SK-N-SH treated with all-trans-retinoic acid at 6 μM for 48 hours (cell line): Measurements from ENCODE around the gene DNASE1L1.
A peak's percentile ranks its signal among the peaks of the same experiment; 100 is the strongest.

ENCODE experiments used
- ATAC-seq: fragments of 200-7000 bp; cut with Tn5 transposase; 3 replicates; pipeline ENCODE4 v1.9.1; 2020; ENCODE audit warnings: mild to moderate bottlenecking, moderate library complexity
- ARNTL ChIP-seq: fragments of 450-650 bp; formaldehyde crosslinking; IDR thresholded peaks from 2 replicates; pipeline ENCODE4 v1.5.0; 2020; ENCODE audit warnings: low read depth, mild to moderate bottlenecking, moderate library complexity, borderline replicate concordance
- BACH2 ChIP-seq: fragments of 250-450 bp; sonication (Bioruptor Pico); IDR thresholded peaks from 2 replicates; pipeline ENCODE4 v1.9.0; 2021; ENCODE audit warnings: mild to moderate bottlenecking, borderline replicate concordance
- CSDC2 ChIP-seq: fragments of 250-450 bp; sonication (Bioruptor Pico); IDR thresholded peaks from 2 replicates; pipeline ENCODE4 v1.5.0; 2020; ENCODE audit warnings: mild to moderate bottlenecking, moderate library complexity
- ESRRG ChIP-seq: fragments of 250-450 bp; sonication (Bioruptor Pico); IDR thresholded peaks from 2 replicates; pipeline ENCODE4 v1.6.1; 2021; ENCODE audit warnings: mild to moderate bottlenecking
- GLIS3 ChIP-seq: fragments of 250-450 bp; sonication (Bioruptor Pico); IDR thresholded peaks from 2 replicates; pipeline ENCODE4 v1.5.0; 2020; ENCODE audit warnings: mild to moderate bottlenecking, moderate library complexity
- ISL1 ChIP-seq: fragments of 250-450 bp; sonication (Bioruptor Pico); IDR thresholded peaks from 2 replicates; pipeline ENCODE4 v2.1.2; 2022; ENCODE audit warnings: mild to moderate bottlenecking, moderate library complexity
- OSR1 ChIP-seq: fragments of 250-450 bp; sonication (Bioruptor Pico); IDR thresholded peaks from 2 replicates; pipeline ENCODE4 v1.8.0; 2022; ENCODE audit warnings: moderate library complexity, mild to moderate bottlenecking, inconsistent platforms
- PPARA ChIP-seq: fragments of 250-450 bp; sonication (Bioruptor Pico); IDR thresholded peaks from 2 replicates; pipeline ENCODE4 v1.5.0; 2020; ENCODE audit warnings: mild to moderate bottlenecking, borderline replicate concordance
- RARB ChIP-seq: fragments of 250-450 bp; sonication (Bioruptor Pico); IDR thresholded peaks from 2 replicates; pipeline ENCODE4 v1.8.0; 2021; ENCODE audit warnings: mild to moderate bottlenecking, moderate library complexity
- SNAI2 ChIP-seq: fragments of 250-450 bp; sonication (Bioruptor Pico); IDR thresholded peaks from 2 replicates; pipeline ENCODE4 v1.5.0; 2020; ENCODE audit warnings: mild to moderate bottlenecking, moderate library complexity
- TCF4 ChIP-seq: fragments of 250-450 bp; sonication (Bioruptor Pico); IDR thresholded peaks from 2 replicates; pipeline ENCODE4 v1.8.0; 2021; ENCODE audit warnings: mild to moderate bottlenecking, moderate library complexity, borderline replicate concordance
- TOX ChIP-seq: fragments of 250-450 bp; sonication (Bioruptor Pico); IDR thresholded peaks from 2 replicates; pipeline ENCODE4 v1.8.0; 2021; ENCODE audit warnings: mild to moderate bottlenecking, moderate library complexity, borderline replicate concordance
- ZC3H10 ChIP-seq: fragments of 250-450 bp; sonication (Bioruptor Pico); IDR thresholded peaks from 2 replicates; pipeline ENCODE4 v1.5.1; 2021; ENCODE audit warnings: mild to moderate bottlenecking, moderate library complexity
- ZFP3 ChIP-seq: fragments of 250-450 bp; sonication (Bioruptor Pico); IDR thresholded peaks from 2 replicates; pipeline ENCODE4 v1.5.0; 2020; ENCODE audit warnings: mild to moderate bottlenecking, moderate library complexity
- ZFP30 ChIP-seq: fragments of 450-650 bp; formaldehyde crosslinking; IDR thresholded peaks from 2 replicates; pipeline ENCODE4 v1.5.0; 2022; ENCODE audit warnings: mild to moderate bottlenecking, moderate library complexity
- ZNF565 ChIP-seq: fragments of 450-650 bp; formaldehyde crosslinking; conservative IDR thresholded peaks from 2 replicates; pipeline ENCODE4 v1.5.0; 2020; ENCODE audit warnings: low read depth, mild to moderate bottlenecking, moderate library complexity
- ZNF70 ChIP-seq: fragments of 450-650 bp; formaldehyde crosslinking; IDR thresholded peaks from 2 replicates; pipeline ENCODE4 v1.5.0; 2020; ENCODE audit warnings: mild to moderate bottlenecking, moderate library complexity
- ZNF8 ChIP-seq: fragments of 450-650 bp; formaldehyde crosslinking; IDR thresholded peaks from 2 replicates; pipeline ENCODE4 v1.5.0; 2020; ENCODE audit warnings: mild to moderate bottlenecking, moderate library complexity
- TF ChIP-seq, protein P1 (sequence below): fragments of 250-450 bp; sonication (Bioruptor Pico); IDR thresholded peaks from 2 replicates; pipeline ENCODE4 v1.8.0; 2021; ENCODE audit warnings: low read depth, mild to moderate bottlenecking, moderate library complexity, borderline replicate concordance
- TF ChIP-seq, protein P2 (sequence below): fragments of 250-450 bp; sonication (Bioruptor Pico); IDR thresholded peaks from 2 replicates; pipeline ENCODE4 v1.8.0; 2020; ENCODE audit warnings: mild to moderate bottlenecking, moderate library complexity, borderline replicate concordance
- TF ChIP-seq, protein P3 (sequence below): fragments of 250-450 bp; sonication (Bioruptor Pico); IDR thresholded peaks from 2 replicates; pipeline ENCODE4 v1.5.1; 2021; ENCODE audit warnings: mild to moderate bottlenecking, moderate library complexity
- TF ChIP-seq, protein P4 (sequence below): fragments of 250-450 bp; sonication (Bioruptor Pico); IDR thresholded peaks from 2 replicates; pipeline ENCODE4 v1.5.1; 2020; ENCODE audit warnings: low read depth, mild to moderate bottlenecking, moderate library complexity

The DNASE1L1 gene

DNA sequence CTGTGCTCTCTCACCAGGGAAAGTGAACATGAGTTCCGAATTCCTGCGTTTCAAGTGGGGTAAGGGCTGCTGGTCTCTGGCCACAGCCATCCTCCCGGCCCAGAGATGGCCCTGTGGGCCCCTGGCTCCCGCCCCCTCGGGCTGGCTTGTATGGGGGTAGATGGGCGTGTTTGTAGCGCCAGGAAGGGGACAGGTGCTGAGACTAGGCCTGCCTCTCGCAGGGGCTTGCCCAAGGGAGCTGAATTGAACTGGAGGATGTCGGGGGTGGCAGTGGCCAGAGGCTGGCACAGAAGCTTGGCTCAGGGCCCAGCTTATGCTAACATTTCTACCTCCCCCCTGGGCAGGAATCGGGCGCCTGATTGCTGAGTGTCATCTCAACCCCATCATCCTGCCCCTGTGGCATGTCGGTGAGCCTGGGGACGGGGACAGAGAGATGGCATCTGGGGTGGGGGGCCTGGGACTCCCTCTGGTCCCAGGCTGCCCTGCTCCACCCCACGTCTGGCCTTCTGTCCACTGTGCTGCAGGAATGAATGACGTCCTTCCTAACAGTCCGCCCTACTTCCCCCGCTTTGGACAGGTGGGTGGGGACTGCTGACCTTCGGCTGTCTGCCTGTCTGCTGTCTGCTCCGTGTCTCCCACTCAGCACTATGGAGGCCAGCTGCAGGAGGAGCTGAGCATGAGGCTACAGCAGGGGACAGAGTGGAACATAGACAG lies 10.8 kb upstream of the DNASE1L1 start:
- ATAC-seq, result peak; percentile 32
- TF ChIP-seq BACH2 (no peak), TOX (CRISPR knock-in tag) (no peak), CSDC2 (CRISPR knock-in tag) (no peak), GLIS3 (CRISPR knock-in tag) (no peak), OSR1 (CRISPR knock-in tag) (no peak), RARB (CRISPR knock-in tag) (no peak), TCF4 (CRISPR knock-in tag) (no peak), ARNTL (no peak)
- TF ChIP-seq, protein P1, sequence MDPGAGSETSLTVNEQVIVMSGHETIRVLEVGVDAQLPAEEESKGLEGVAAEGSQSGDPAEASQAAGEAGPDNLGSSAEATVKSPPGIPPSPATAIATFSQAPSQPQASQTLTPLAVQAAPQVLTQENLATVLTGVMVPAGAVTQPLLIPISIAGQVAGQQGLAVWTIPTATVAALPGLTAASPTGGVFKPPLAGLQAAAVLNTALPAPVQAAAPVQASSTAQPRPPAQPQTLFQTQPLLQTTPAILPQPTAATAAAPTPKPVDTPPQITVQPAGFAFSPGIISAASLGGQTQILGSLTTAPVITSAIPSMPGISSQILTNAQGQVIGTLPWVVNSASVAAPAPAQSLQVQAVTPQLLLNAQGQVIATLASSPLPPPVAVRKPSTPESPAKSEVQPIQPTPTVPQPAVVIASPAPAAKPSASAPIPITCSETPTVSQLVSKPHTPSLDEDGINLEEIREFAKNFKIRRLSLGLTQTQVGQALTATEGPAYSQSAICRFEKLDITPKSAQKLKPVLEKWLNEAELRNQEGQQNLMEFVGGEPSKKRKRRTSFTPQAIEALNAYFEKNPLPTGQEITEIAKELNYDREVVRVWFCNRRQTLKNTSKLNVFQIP (CRISPR knock-in tag), result no peak
- TF ChIP-seq, protein P2, sequence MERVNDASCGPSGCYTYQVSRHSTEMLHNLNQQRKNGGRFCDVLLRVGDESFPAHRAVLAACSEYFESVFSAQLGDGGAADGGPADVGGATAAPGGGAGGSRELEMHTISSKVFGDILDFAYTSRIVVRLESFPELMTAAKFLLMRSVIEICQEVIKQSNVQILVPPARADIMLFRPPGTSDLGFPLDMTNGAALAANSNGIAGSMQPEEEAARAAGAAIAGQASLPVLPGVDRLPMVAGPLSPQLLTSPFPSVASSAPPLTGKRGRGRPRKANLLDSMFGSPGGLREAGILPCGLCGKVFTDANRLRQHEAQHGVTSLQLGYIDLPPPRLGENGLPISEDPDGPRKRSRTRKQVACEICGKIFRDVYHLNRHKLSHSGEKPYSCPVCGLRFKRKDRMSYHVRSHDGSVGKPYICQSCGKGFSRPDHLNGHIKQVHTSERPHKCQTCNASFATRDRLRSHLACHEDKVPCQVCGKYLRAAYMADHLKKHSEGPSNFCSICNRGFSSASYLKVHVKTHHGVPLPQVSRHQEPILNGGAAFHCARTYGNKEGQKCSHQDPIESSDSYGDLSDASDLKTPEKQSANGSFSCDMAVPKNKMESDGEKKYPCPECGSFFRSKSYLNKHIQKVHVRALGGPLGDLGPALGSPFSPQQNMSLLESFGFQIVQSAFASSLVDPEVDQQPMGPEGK (CRISPR knock-in tag), result no peak
- TF ChIP-seq, protein P3, sequence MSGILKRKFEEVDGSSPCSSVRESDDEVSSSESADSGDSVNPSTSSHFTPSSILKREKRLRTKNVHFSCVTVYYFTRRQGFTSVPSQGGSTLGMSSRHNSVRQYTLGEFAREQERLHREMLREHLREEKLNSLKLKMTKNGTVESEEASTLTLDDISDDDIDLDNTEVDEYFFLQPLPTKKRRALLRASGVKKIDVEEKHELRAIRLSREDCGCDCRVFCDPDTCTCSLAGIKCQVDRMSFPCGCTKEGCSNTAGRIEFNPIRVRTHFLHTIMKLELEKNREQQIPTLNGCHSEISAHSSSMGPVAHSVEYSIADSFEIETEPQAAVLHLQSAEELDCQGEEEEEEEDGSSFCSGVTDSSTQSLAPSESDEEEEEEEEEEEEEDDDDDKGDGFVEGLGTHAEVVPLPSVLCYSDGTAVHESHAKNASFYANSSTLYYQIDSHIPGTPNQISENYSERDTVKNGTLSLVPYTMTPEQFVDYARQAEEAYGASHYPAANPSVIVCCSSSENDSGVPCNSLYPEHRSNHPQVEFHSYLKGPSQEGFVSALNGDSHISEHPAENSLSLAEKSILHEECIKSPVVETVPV (CRISPR knock-in tag), result no peak

DNA sequence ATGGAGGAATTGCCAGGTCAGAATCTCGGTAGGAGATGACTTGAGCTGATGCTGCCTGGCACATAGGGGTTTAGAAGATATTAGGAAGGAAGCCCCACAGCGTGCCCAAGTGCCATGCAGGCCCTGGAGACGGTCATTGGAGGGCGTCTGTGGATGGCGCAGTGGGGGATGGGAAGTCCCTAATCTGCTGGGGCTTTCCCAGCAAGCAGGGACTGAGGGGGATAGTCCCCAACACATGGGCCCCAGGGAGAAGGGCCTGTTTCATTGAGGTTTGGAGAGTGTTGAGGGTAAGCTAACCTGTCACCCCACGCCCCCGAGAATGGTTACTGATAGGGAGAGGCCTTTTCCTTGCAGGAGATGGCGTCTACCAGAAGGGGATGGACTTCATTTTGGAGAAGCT lies 10.1 kb upstream of the DNASE1L1 start:
- no peak for TF ChIP-seq TOX (CRISPR knock-in tag)
- no peak for TF ChIP-seq ZFP3
- no peak for TF ChIP-seq ARNTL
- TF ChIP-seq ESRRG (CRISPR knock-in tag), result no peak
- TF ChIP-seq ZC3H10 (CRISPR knock-in tag), result no peak
- no peak for TF ChIP-seq ZNF565 (CRISPR knock-in tag)
- no peak for TF ChIP-seq PPARA
- no peak for TF ChIP-seq ZNF70
- TF ChIP-seq, protein P2 (CRISPR knock-in tag), result no peak
- TF ChIP-seq, protein P4, sequence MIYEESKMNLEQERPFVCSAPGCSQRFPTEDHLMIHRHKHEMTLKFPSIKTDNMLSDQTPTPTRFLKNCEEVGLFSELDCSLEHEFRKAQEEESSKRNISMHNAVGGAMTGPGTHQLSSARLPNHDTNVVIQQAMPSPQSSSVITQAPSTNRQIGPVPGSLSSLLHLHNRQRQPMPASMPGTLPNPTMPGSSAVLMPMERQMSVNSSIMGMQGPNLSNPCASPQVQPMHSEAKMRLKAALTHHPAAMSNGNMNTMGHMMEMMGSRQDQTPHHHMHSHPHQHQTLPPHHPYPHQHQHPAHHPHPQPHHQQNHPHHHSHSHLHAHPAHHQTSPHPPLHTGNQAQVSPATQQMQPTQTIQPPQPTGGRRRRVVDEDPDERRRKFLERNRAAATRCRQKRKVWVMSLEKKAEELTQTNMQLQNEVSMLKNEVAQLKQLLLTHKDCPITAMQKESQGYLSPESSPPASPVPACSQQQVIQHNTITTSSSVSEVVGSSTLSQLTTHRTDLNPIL (CRISPR knock-in tag), result no peak
- TF ChIP-seq ZFP30, result no peak
- no peak for TF ChIP-seq OSR1 (CRISPR knock-in tag)
- no peak for TF ChIP-seq CSDC2 (CRISPR knock-in tag)
- no peak for TF ChIP-seq BACH2
- no peak for ATAC-seq

DNA sequence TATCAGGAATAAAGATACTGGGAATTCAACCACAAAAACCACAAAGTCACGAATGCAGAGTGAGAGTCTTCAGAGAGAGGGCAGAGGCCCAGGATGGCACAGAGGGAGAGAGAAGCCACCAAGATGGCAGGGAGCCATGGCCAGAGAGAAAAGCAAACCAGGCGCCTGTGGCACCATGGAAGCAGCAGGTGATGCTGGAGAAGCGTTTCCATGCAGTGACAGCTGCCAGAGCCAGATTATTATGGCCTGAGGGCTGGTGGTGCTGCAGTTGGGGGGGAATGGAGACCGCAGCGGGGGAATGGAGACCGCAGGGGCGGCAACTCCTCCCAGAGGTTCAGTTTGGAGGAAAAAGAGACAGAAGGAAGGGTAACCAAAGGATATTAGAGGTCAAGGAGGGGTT lies 8.1 kb upstream of the DNASE1L1 start:
- ATAC-seq, result no peak
- TF ChIP-seq, protein P4 (CRISPR knock-in tag), result no peak
- TF ChIP-seq ISL1 (CRISPR knock-in tag) (no peak), ESRRG (CRISPR knock-in tag) (no peak), ZNF8 (CRISPR knock-in tag) (no peak), TCF4 (CRISPR knock-in tag) (no peak), ZNF70 (no peak), PPARA (no peak), ZFP3 (no peak), ZNF565 (CRISPR knock-in tag) (no peak), SNAI2 (CRISPR knock-in tag) (no peak), ARNTL (no peak), GLIS3 (CRISPR knock-in tag) (no peak), TOX (CRISPR knock-in tag) (no peak)
- TF ChIP-seq, protein P3 (CRISPR knock-in tag), result no peak
- TF ChIP-seq, protein P2 (CRISPR knock-in tag), result no peak
